ENCODE results near the gene PON1. TPM values are rescaled to one million over a fixed set of nuclear protein-coding genes. Genes with fewer than 3 reads are reported as not detected.

The PON1 gene
- total and polyA plus RNA-seq, 9 donors = 0.10 to 1.7 (median 0.55) TPM

- 68 to 79% (median 69%) methylated on average over 1 of the region's 1 CpG for WGBS, 3 donors
These were observed 2.6 kb downstream of the PON1 start for GRCh38 chr7:95321720-95322119.

DNA sequence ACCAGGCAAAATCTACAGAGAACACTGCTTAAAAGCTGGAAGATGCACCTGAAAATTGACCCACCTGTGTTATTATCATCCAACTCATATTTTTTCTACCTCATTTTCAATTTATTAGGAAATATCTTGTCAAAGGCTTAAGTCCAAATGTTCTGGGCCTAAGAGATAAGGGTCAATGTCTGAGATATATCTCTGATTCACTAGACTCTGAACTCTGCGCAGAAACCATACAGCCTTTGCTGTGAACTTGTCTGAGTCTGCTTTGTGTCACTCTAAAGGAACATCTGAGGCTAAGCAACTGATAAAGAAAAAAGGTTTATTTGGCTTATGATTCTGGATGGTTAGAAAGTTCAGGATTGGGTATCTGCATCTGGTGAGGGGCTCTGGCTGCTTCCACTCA lies 3.7 kb downstream of the PON1 start:
- TF ChIP-seq EP300 (IDR thresholded peaks at IDR 0.05) = no peak
- no peak for TF ChIP-seq POLR2A (IDR thresholded peaks at IDR 0.05)
- TF ChIP-seq CTCF (IDR thresholded peaks at IDR 0.05) = no peak
- H3K36me3 ChIP-seq = no peaks in the 10 kb centered on the region
- WGBS, 3 donors = 100% methylated on average over 1 of the region's 1 CpG
- DNase-seq = no peak
- no peak overlapping the region for H3K4me3 ChIP-seq
- H3K9me3 ChIP-seq = no peaks in the 10 kb centered on the region
- H3K27me3 ChIP-seq = no peaks in the 10 kb centered on the region
- intact Hi-C loops (cut with DNase I) = no loop called here
- H3K4me1 ChIP-seq (ENCODE audit: insufficient read depth) = no peaks in the 10 kb centered on the region
- no peak overlapping the region for H3K27ac ChIP-seq

More at GRCh38 chr7:95321720-95322119, 2.6 kb downstream of the PON1 start:
- Histone ChIP-seq H3K9me3 (no peaks in the 10 kb centered on the region), H3K4me3 (no peak overlapping the region), H3K4me1 (ENCODE audit: insufficient read depth) (no peaks in the 10 kb centered on the region), H3K27me3 (no peaks in the 10 kb centered on the region), H3K36me3 (no peaks in the 10 kb centered on the region), H3K27ac (no peak overlapping the region)
- intact Hi-C loops (cut with DNase I) = no loop called here
- no peak for DNase-seq
- no peak for TF ChIP-seq CTCF (IDR thresholded peaks at IDR 0.05)
- TF ChIP-seq POLR2A (IDR thresholded peaks at IDR 0.05) = no peak
- no peak for TF ChIP-seq EP300 (IDR thresholded peaks at IDR 0.05)

GRCh38 chr7:95319570-95319969 lies 4.8 kb downstream of the PON1 start:
- H3K36me3 ChIP-seq = no peaks in the 10 kb centered on the region
- intact Hi-C loops (cut with DNase I) = no loop called here
- H3K4me1 ChIP-seq (ENCODE audit: insufficient read depth) = no peaks in the 10 kb centered on the region
- no peaks in the 10 kb centered on the region for H3K27me3 ChIP-seq
- no peak overlapping the region for H3K27ac ChIP-seq
- TF ChIP-seq EP300 (IDR thresholded peaks at IDR 0.05) = no peak
- TF ChIP-seq POLR2A (IDR thresholded peaks at IDR 0.05) = no peak
- no peak for TF ChIP-seq CTCF (IDR thresholded peaks at IDR 0.05)
- DNase-seq = no peak
- 93 to 96% (median 95%) methylated on average over 1 of the region's 1 CpG for WGBS, 3 donors
- H3K9me3 ChIP-seq = no peaks in the 10 kb centered on the region
- H3K4me3 ChIP-seq = no peak overlapping the region

DNA sequence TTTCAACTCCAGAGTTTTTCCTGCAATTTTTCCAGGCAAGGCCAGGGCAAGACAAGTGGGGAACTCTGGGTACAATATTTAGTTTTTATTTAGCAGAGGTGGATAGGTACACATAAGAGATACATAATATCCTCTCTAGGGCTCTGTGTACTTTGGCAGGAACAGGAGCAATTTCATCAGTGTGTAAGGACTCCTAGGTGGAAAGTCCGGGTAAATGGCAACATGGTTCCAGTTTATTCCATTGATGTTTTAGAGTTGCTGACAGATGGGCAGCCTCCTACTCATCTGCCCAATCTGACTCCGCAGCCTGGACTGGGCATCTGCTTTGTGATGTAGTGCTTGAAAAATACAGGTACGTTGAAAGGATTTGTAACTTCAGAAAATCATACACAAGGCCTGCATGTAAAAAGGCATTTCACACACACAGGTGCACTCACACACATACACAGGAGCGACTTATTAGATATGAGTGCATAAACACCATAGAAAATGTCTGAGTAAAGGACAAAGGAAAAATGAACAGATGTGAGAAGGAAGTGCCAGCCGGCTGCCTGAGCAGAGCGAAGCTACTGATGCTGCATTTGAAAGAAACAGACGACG lies 5.7 kb downstream of the PON1 start:
- intact Hi-C loops (cut with DNase I) = no loop called here
- WGBS, 3 donors = 85 to 87% (median 86%) methylated on average over 8 of the region's 8 CpGs
- Histone ChIP-seq H3K36me3 (no peaks in the 10 kb centered on the region), H3K9me3 (no peaks in the 10 kb centered on the region), H3K27ac (no peak overlapping the region), H3K27me3 (no peaks in the 10 kb centered on the region), H3K4me1 (ENCODE audit: insufficient read depth) (no peaks in the 10 kb centered on the region), H3K4me3 (no peak overlapping the region)
- DNase-seq = no peak
- TF ChIP-seq POLR2A (IDR thresholded peaks at IDR 0.05) (no peak), CTCF (IDR thresholded peaks at IDR 0.05) (no peak), EP300 (IDR thresholded peaks at IDR 0.05) (no peak)
